GM15510 (cell line): Measurements from ENCODE around the gene SAAL1.

ENCODE experiments used
- POLR2A ChIP-seq: IDR thresholded peaks from 3 replicates; pipeline ENCODE4 v1.6.1; 2011; ENCODE audit warnings: borderline replicate concordance; ENCODE audit not compliant: insufficient read length; ENCODE audit errors: extremely low read depth

The SAAL1 gene

GRCh38 chr11:18105802-18106574, at the start of gene SAAL1:
TSS of gene SAAL1 (minus strand) at chr11:18106082. CDS start at chr11:18106041, 41 bp downstream.
- TF ChIP-seq POLR2A: peak; percentile 90

GRCh38 chr11:18151581-18151980, 45.7 kb upstream of the SAAL1 start:
- TF ChIP-seq POLR2A: no peak

- no peak for TF ChIP-seq POLR2A
Observed at GRCh38 chr11:18145837-18146236, 40.0 kb upstream of the SAAL1 start.

GRCh38 chr11:18145025-18145424, 39.1 kb upstream of the SAAL1 start:
- TF ChIP-seq POLR2A: no peak

- no peak for TF ChIP-seq POLR2A
Observed at GRCh38 chr11:18144243-18144642, 38.4 kb upstream of the SAAL1 start.

- TF ChIP-seq POLR2A: no peak
Observed at GRCh38 chr11:18140145-18140544, 34.3 kb upstream of the SAAL1 start.

GRCh38 chr11:18137186-18137800, 31.4 kb upstream of the SAAL1 start:
- TF ChIP-seq POLR2A: no peak

- TF ChIP-seq POLR2A: no peak
Observed at GRCh38 chr11:18135308-18135707, 29.4 kb upstream of the SAAL1 start.

GRCh38 chr11:18132341-18132740, 26.5 kb upstream of the SAAL1 start, which contains the start of gene MRGPRX3:
TSS of gene MRGPRX3 (plus strand) at chr11:18132571. CDS start at chr11:18137203, 4,632 bp downstream.
- no peak for TF ChIP-seq POLR2A

- no peak for TF ChIP-seq POLR2A
Observed at GRCh38 chr11:18115360-18116127, 9.7 kb upstream of the SAAL1 start.

- no peak for TF ChIP-seq POLR2A
Observed at GRCh38 chr11:18111005-18111404, 5.1 kb upstream of the SAAL1 start.

- TF ChIP-seq POLR2A: no peak
Observed at GRCh38 chr11:18108254-18108653, 2.4 kb upstream of the SAAL1 start.

- no peak for TF ChIP-seq POLR2A
Observed at GRCh38 chr11:18106688-18107087, 806 bp upstream of the SAAL1 start.

GRCh38 chr11:18105086-18105801, 638 bp downstream of the SAAL1 start:
- TF ChIP-seq POLR2A: no peak
